Stomach smooth muscle (tissue), 2 donors: ENCODE measurements around the gene MTM1.

ENCODE experiments used
- H3K27ac ChIP-seq: one replicate; pipeline ENCODE4 v1.7.0; 2013; ENCODE audit warnings: mild to moderate bottlenecking, low read length, inconsistent platforms
- H3K27me3 ChIP-seq, 2 donors: one replicate each; pipeline ENCODE4 v1.7.0; 2013; ENCODE audit warnings: low read length in 2 of 2; ENCODE audit not compliant: insufficient read depth in 2 of 2, control insufficient read depth in 1 of 2
- H3K36me3 ChIP-seq, 2 donors: one replicate each; pipeline ENCODE4 v1.7.0; 2013; ENCODE audit warnings: low read length in 2 of 2; ENCODE audit not compliant: control insufficient read depth in 2 of 2, insufficient read depth in 2 of 2
- H3K4me1 ChIP-seq: one replicate; pipeline ENCODE4 v1.7.0; 2013; ENCODE audit warnings: low read length; ENCODE audit not compliant: control insufficient read depth, insufficient read depth
- H3K4me3 ChIP-seq, 2 donors: one replicate each; pipeline ENCODE4 v1.7.0; 2013; ENCODE audit warnings: low read length in 2 of 2
- H3K9ac ChIP-seq, 2 donors: one replicate each; pipeline ENCODE4 v1.7.0; 2013; ENCODE audit warnings: low read length in 2 of 2, mild to moderate bottlenecking in 1 of 2
- H3K9me3 ChIP-seq, 2 donors: one replicate each; pipeline ENCODE4 v1.7.0; 2013; ENCODE audit warnings: low read length in 2 of 2; ENCODE audit not compliant: control insufficient read depth in 2 of 2
- donor health status: healthy.
- donor health status: Pancreatic carcinoma.

MTM1 gene

DNA sequence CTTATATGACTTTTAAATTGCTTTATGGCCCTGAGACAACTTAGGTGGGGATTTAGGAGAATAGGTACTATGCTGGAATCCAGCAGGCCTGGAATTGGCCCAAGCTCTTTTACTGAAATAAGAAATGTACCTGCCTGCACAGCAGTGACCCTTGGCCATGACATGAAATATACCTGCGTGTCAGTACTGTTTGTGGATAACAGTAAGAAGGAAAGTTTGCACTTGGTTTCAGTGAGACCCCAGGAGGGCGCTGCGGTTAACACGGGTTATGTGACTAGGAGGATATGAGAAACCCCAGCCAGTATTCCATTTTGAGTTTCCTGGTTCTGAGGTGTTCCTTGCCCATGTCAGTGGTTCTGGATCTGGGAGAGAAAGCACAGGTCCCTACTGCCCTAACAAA, 5.3 kb downstream of the MTM1 start:
- no peak overlapping the region for H3K9ac ChIP-seq
- H3K27me3 ChIP-seq: no peaks in the 10 kb centered on the region
- no peak overlapping the region for H3K27ac ChIP-seq
- no peaks in the 10 kb centered on the region for H3K36me3 ChIP-seq
- no peaks in the 10 kb centered on the region for H3K4me1 ChIP-seq
- H3K4me3 ChIP-seq: no peak overlapping the region
- H3K9me3 ChIP-seq: no peaks in the 10 kb centered on the region

DNA sequence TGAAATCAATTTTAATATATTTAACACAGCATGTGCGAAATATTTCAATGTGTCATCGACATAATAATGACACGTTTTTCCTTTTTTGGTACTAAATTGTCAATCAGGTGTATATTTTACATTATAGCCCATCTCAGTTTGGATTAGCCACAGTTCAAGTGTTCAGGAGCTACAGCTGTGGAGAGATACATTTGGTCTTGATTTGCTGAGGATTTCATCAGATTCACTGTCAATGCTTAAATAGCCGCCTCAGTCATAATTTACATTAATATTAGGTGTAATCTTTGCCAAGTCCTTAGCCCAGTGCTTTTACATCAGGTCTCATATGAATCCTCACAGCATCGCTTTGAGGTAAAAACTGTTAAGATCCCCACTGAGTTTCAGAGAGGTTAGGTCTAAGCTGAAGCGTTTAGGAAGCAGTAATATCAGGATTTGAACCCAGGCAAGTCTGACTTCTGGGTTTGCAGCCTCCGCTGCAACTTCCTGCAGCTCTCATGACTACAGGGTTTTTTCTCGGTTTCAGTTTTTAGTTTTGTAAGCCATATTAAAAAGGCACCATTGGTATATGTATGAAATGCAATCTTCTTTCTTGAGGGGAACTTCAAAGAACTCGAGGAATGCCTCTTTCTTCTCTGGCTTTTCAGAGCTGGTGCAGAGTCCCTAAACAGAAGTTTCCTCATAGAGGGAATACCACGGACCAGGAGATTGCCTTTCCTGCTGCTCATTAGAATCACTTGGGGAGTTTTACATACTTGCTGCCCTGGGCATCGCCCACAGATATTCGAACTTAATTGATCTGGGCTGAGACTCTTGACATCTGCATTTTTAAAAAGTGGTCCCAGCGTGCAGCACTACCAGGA, 6.4 kb downstream of the MTM1 start:
- Histone ChIP-seq H3K9ac (no peak overlapping the region), H3K27ac (no peak overlapping the region), H3K9me3 (no peaks in the 10 kb centered on the region), H3K36me3 (no peaks in the 10 kb centered on the region), H3K4me1 (no peaks in the 10 kb centered on the region), H3K27me3 (no peaks in the 10 kb centered on the region), H3K4me3 (no peak overlapping the region)

DNA sequence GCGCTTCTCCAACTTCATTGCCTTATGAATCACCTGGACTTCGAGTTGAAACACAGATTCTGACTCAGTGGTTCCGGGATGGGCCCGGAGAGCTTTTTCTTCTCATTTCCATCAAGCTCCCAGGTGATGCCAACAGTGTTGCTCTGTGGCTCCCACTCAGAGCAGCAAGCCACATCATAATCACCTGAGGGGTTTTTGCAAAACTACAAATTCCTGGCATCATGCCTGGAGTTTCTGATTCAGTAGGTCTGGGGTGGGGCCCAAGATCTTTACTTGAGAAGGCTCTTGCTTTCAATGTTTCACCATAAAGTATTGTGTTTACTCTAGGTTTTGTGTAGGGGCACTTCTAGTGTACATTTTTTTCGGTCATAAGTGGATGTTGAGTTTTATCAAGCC, 7.0 kb downstream of the MTM1 start:
- Histone ChIP-seq H3K36me3 (no peaks in the 10 kb centered on the region), H3K9ac (no peak overlapping the region), H3K4me3 (no peak overlapping the region), H3K27me3 (no peaks in the 10 kb centered on the region), H3K9me3 (no peaks in the 10 kb centered on the region), H3K27ac (no peak overlapping the region), H3K4me1 (no peaks in the 10 kb centered on the region)

DNA sequence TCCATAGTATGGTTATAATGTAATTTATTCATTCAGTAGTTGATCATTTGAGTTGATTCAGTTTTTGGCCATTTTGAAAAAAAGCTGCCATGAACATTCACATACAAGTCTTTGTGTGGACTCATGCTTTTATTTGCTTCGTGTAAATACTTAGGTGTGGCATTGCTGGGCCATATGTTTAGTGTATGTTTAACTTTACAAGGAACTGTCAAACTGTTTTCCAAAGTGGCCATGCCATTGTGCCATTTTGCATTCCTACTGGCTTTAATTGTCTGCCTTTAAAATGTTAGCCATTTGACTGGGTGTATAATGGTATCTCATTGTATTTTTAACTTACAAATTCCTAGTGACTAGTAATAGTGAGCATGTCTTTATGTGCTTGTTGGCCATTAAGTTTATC, 8.8 kb downstream of the MTM1 start:
- Histone ChIP-seq H3K36me3 (no peaks in the 10 kb centered on the region), H3K27me3 (no peaks in the 10 kb centered on the region), H3K4me3 (no peak overlapping the region), H3K27ac (no peak overlapping the region), H3K9me3 (no peaks in the 10 kb centered on the region), H3K9ac (no peak overlapping the region), H3K4me1 (no peaks in the 10 kb centered on the region)

DNA sequence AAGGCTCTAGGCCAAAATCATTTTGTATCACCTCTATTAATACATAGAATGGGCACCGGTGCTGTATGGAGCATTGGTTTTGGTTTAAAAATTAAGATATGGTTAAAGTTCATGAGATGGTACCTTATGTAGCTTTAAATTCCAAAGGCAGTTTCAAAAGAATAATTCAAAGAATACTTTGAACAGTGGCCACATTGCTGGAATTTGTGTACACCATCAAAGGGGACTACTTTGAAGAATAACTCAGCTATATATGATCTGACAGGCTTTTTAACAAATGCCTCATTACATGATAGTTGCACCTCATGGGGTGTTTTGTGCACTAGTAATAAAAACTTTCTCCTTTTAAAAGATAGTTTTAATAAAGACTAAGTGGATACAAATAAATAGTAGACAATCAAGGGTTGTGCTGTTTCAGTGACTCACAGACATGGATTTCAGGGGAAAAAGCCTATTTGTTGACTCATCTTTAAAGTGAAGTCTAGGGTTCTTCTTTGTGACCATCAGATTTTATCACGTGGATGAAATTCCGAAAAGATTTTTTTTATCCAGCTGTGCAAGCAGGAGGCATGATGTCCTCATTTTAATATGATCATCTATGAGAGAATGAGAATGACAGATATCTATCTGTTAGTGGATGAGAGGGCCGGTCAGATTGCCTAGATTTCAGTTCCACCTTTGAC, 12.8 kb downstream of the MTM1 start:
- Histone ChIP-seq H3K27ac (no peak overlapping the region), H3K36me3 (no peaks in the 10 kb centered on the region), H3K9ac (no peak overlapping the region), H3K4me3 (no peak overlapping the region), H3K27me3 (no peaks in the 10 kb centered on the region), H3K9me3 (no peaks in the 10 kb centered on the region), H3K4me1 (no peaks in the 10 kb centered on the region)

DNA sequence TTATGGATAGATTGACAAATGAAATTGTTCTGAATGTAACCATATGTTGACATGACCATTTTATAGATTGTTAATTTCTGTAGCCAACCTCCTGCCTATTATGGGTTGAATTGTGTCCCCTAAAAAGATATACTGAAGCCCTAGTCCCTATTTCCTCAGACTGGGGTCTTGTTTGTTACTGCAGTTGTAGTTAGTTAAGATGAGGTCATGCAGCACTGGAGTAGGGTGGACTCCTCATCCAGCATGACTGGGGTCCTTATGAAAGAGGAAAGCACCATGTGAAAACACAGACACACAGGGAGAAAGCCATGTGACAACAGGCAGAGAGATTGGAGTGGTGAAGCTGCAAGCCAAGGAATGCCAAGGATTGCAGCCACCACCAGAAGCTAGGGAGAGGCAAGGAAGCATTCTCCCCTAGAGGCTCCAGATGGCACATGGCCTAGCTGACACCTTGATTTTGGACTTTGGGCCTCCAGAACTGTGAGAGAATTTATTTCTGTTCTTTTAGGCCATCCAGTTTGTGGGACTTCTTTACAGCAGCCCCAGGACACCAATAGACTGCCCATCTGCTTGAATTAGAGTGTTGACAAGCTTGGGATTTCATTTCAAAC, 14.0 kb downstream of the MTM1 start:
- Histone ChIP-seq H3K27me3 (no peaks in the 10 kb centered on the region), H3K4me3 (no peak overlapping the region), H3K9me3 (no peaks in the 10 kb centered on the region), H3K9ac (no peak overlapping the region), H3K27ac (no peak overlapping the region), H3K4me1 (no peaks in the 10 kb centered on the region), H3K36me3 (no peaks in the 10 kb centered on the region)

DNA sequence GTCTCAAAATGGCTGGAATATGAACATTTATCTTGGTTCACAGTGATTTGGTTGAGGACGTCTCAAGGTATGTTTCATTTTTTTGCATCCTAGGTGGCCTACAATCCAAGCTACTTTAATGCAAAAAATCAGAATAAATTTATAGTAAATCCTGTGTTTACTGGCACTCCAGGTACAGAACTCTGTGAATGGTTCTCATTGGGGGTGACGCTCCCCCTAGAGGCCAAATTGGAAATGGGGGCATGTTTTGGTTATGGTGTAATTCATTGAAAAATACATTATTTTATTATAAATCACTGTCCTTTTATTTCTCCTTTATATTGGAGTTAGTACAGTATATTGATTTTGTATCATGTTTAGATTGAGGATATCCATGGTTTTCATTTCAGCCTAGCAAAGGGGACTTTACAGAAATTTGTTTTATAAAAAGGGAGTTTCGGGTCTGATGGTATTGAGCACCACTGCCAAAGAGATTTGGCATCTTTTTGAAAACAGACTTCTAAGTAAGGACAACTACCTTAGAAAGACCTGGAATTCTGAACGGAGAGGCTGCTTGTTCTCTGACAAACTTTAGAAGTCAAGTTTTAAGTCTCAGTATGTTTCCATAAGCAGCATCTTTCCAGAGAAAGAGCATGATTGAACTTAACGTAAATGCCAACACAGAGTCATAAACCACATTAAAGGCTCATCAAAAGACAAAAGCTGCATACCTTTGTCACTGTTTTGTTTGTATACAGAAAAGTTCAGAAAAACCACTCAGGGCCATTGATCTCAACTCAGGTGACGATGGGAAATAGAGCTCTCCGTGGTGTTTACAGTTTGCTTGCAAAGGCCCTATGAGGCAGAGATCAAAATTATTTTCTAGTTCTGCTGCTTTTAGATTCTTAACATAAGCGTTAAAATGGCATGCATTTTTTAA, 19.4 kb downstream of the MTM1 start:
- H3K9ac ChIP-seq: no peak overlapping the region
- no peaks in the 10 kb centered on the region for H3K4me1 ChIP-seq
- H3K27me3 ChIP-seq: no peaks in the 10 kb centered on the region
- H3K36me3 ChIP-seq: no peaks in the 10 kb centered on the region
- H3K27ac ChIP-seq: no peak overlapping the region
- H3K9me3 ChIP-seq: no peaks in the 10 kb centered on the region
- H3K4me3 ChIP-seq: no peak overlapping the region

DNA sequence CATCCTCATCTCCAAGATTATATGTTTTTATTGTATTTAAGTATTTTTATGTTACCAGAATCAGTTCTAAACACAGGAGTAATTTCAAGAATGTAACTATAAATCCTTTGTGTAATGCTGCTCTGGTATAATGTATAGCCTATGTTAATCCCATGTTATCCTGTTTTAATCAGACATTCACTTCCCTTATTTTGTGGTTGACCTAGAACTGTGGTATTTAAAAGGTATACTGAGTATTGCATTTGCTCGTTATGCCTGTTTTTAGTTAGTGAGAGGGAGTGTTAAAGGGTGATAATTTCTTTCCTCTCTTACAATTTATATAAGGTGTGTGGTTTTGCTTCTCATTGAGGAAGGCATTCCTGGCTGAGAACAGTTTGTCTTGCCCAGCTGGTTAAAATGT, 26.2 kb downstream of the MTM1 start:
- Histone ChIP-seq H3K4me1 (no peaks in the 10 kb centered on the region), H3K9me3 (no peaks in the 10 kb centered on the region), H3K9ac (no peak overlapping the region), H3K27me3 (no peaks in the 10 kb centered on the region), H3K4me3 (no peak overlapping the region), H3K27ac (no peak overlapping the region), H3K36me3 (no peaks in the 10 kb centered on the region)

DNA sequence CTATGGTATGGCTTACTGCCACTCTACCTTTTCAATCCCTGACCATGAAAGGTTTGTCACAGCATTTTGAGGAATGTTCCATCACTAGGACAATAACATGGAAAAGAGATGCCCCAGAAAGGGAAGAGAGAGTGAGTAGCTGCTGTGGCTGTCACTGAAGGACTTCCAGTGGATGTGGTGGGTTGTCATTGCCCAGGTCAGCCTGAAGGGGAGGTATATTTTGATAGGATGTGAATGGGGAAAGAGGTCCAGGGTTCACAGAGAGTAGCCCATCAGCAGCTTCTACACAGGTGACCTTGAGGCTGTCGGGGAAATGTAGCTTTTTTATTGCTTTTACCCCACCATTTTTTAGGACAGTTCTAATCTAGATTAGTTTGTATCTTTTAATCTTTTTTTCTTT, 30.8 kb downstream of the MTM1 start:
- H3K27ac ChIP-seq: no peak overlapping the region
- H3K9me3 ChIP-seq: no peaks in the 10 kb centered on the region
- no peaks in the 10 kb centered on the region for H3K27me3 ChIP-seq
- no peaks in the 10 kb centered on the region for H3K4me1 ChIP-seq
- no peak overlapping the region for H3K9ac ChIP-seq
- H3K36me3 ChIP-seq: peaks cover 0 to 4% of the 10 kb centered on the region in 2 donors
- no peak overlapping the region for H3K4me3 ChIP-seq

DNA sequence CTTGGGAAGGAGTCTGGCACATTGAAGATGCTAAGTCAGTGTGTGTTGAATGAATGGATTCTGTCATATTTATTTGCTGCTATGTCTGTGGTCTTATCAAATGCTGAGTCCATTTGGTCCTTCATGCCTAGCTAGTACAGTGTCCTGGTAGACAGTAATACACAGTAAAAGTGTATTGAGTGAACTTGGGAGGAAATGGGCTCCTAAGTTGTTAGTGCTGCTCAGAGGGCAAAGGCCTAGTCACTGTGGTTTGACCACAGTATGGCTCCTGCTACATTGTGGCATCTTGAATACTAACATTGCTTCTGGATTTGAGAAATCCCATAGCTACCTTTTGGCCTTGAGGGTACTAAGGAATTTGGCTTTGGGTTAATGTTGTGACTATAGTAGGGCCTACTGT, 33.9 kb downstream of the MTM1 start:
- Histone ChIP-seq H3K4me1 (no peaks in the 10 kb centered on the region), H3K27ac (no peak overlapping the region), H3K27me3 (no peaks in the 10 kb centered on the region), H3K4me3 (no peak overlapping the region), H3K36me3 (peaks cover 2 to 4% of the 10 kb centered on the region in 2 donors), H3K9me3 (no peaks in the 10 kb centered on the region), H3K9ac (no peak overlapping the region)
